A673 (cell line): Measurements from ENCODE around the gene YIF1A. TPM values are rescaled to one million over a fixed set of nuclear protein-coding genes. Genes with fewer than 3 reads are reported as not detected.
"Not testable (repeated sequence)": the region's sequence is repeated elsewhere in the genome, so short reads cannot be mapped to it uniquely, and the experiment has no call there.

Experiments
- BruUV-seq: library from RNA; stranded (reverse); fragments of 400-500 nt; replicated peaks from 2 replicates; lab custom pipeline; 2021; lab: Mats Ljungman, UMichigan
- CTCF ChIA-PET: fragments of 300-600 bp; sonication (Branson Sonifier 250); formaldehyde crosslinking; loops from one replicate; lab custom pipeline; 2022; ENCODE audit warnings: antibody characterized with exemption; lab: Charles Lee
- POLR2A ChIA-PET: fragments of 300-600 bp; sonication (Branson Sonifier 250); formaldehyde crosslinking; loops from one replicate; lab custom pipeline; 2022; ENCODE audit warnings: antibody characterized with exemption; ENCODE audit not compliant: low non-redundant PET; lab: Charles Lee
- DNase-seq: peaks from one replicate; pipeline ENCODE4 v3.0.0-alpha.2; 2015; ENCODE audit warnings: low spot score
- H3K27ac ChIP-seq: fragments of 200-600 bp; sonication (generic); 2 replicates; pipeline ENCODE4 v1.5.1; 2016; ENCODE audit warnings: mixed run types, low read depth, mild to moderate bottlenecking, mixed read lengths, antibody characterized with exemption, low read length; ENCODE audit not compliant: poor library complexity, severe bottlenecking
- H3K27me3 ChIP-seq: fragments of 200-600 bp; sonication (generic); replicated peaks from 2 replicates; pipeline ENCODE4 v1.6.1; 2017; ENCODE audit warnings: mixed run types, low read depth, mild to moderate bottlenecking, mixed read lengths, antibody characterized with exemption, low read length; ENCODE audit not compliant: insufficient read depth, poor library complexity
- H3K36me3 ChIP-seq: fragments of 200-600 bp; sonication (generic); 2 replicates; pipeline ENCODE4 v1.6.1; 2016; ENCODE audit warnings: mixed run types, mild to moderate bottlenecking, mixed read lengths, antibody characterized with exemption, low read length; ENCODE audit not compliant: insufficient read depth, poor library complexity, severe bottlenecking
- H3K4me1 ChIP-seq: fragments of 200-600 bp; sonication (generic); 2 replicates; pipeline ENCODE4 v1.6.1; 2017; ENCODE audit warnings: mixed run types, mild to moderate bottlenecking, mixed read lengths, antibody characterized with exemption, low read length; ENCODE audit not compliant: insufficient read depth, poor library complexity, severe bottlenecking
- H3K4me3 ChIP-seq: fragments of 200-600 bp; sonication (generic); 2 replicates; pipeline ENCODE4 v1.5.1; 2016; ENCODE audit warnings: low read depth, mixed run types, mild to moderate bottlenecking, mixed read lengths, low read length; ENCODE audit not compliant: poor library complexity, severe bottlenecking
- H3K9me3 ChIP-seq: fragments of 200-600 bp; sonication (generic); 2 replicates; pipeline ENCODE4 v1.6.1; 2016; ENCODE audit warnings: mixed run types, low read depth, mild to moderate bottlenecking, mixed read lengths, antibody characterized with exemption, low read length; ENCODE audit not compliant: poor library complexity, severe bottlenecking
- EZH2 ChIP-seq: fragments of 200-600 bp; sonication (generic); IDR thresholded peaks from 2 replicates; pipeline ENCODE4 v1.6.1; 2017; ENCODE audit warnings: borderline replicate concordance, low read depth, mild to moderate bottlenecking, mixed read lengths, antibody characterized with exemption, low read length; ENCODE audit not compliant: poor library complexity, severe bottlenecking
- intact Hi-C: fragments of 100-400 bp; cut with micrococcal nuclease; formaldehyde crosslinking; loops from one replicate; pipeline ENCODE4 v1.10.0; 2022; ENCODE audit not compliant: unreplicated experiment
- total RNA-seq: library from RNA; stranded (reverse); gene quantifications from 2 replicates; pipeline ENCODE4 v1.2.3, GENCODE V29; 2021
- TF ChIP-seq, protein P1 (sequence below): fragments of 300-800, 200-600 bp; sonication (generic); conservative IDR thresholded peaks from 2 replicates; pipeline ENCODE4 v1.5.1; 2017; ENCODE audit warnings: low read depth, mild to moderate bottlenecking, antibody characterized with exemption, low read length, moderate library complexity, mixed read lengths

Gene YIF1A
- total RNA-seq, 1 experiment from 2014 or later, result 125 TPM

DNA sequence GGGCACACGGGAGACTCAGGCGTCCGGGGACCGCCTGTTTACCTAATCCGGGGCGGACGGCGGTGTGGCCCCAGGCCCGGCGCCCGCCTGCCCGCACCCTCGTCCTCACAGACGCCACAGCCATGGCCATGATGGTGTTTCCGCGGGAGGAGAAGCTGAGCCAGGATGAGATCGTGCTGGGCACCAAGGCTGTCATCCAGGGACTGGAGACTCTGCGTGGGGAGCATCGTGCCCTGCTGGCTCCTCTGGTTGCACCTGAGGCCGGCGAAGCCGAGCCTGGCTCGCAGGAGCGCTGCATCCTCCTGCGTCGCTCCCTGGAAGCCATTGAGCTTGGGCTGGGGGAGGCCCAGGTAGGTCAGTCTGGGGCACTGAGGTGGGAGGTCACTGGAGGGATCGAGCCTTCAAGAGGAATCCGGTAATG lies 30.5 kb downstream of the YIF1A start:
- intact Hi-C loops, result loop anchor here (1.0 kb wide), 1 partner anchor 36 kb away; no protein-coding TSS in a partner anchor
- DNase-seq, result no peak
- H3K36me3 ChIP-seq, result peaks cover 44% of the 10 kb centered on the region
- peaks cover 12% of the 10 kb centered on the region for H3K4me1 ChIP-seq
- peak overlapping the region; percentile 99 for H3K4me3 ChIP-seq
- ChIA-PET CTCF (interaction anchor here (0.8 kb wide), 1 partner anchor 8 kb away, joined by 4 read pairs; no protein-coding TSS in a partner anchor), POLR2A (no interaction called here)
- no TSS peak for BruUV-seq
- H3K27me3 ChIP-seq, result no peaks in the 10 kb centered on the region
- H3K27ac ChIP-seq, result peak overlapping the region; percentile 73
- H3K9me3 ChIP-seq, result no peaks in the 10 kb centered on the region
- TF ChIP-seq, protein P1, sequence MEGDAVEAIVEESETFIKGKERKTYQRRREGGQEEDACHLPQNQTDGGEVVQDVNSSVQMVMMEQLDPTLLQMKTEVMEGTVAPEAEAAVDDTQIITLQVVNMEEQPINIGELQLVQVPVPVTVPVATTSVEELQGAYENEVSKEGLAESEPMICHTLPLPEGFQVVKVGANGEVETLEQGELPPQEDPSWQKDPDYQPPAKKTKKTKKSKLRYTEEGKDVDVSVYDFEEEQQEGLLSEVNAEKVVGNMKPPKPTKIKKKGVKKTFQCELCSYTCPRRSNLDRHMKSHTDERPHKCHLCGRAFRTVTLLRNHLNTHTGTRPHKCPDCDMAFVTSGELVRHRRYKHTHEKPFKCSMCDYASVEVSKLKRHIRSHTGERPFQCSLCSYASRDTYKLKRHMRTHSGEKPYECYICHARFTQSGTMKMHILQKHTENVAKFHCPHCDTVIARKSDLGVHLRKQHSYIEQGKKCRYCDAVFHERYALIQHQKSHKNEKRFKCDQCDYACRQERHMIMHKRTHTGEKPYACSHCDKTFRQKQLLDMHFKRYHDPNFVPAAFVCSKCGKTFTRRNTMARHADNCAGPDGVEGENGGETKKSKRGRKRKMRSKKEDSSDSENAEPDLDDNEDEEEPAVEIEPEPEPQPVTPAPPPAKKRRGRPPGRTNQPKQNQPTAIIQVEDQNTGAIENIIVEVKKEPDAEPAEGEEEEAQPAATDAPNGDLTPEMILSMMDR, result peak; percentile 44
- no peak for TF ChIP-seq EZH2

- H3K27me3 ChIP-seq, H3K9me3 ChIP-seq, intact Hi-C loops, H3K4me1 ChIP-seq, H3K4me3 ChIP-seq, H3K36me3 ChIP-seq, CTCF ChIA-PET, BruUV-seq, H3K27ac ChIP-seq, DNase-seq: not testable (repeated sequence)
- POLR2A ChIA-PET, result interaction anchor here (0.6 kb wide), 1 partner anchor 40 kb away, joined by 17 read pairs; no protein-coding TSS in a partner anchor
Measured at GRCh38 chr11:66253081-66253480, 35.9 kb downstream of the YIF1A start.

DNA sequence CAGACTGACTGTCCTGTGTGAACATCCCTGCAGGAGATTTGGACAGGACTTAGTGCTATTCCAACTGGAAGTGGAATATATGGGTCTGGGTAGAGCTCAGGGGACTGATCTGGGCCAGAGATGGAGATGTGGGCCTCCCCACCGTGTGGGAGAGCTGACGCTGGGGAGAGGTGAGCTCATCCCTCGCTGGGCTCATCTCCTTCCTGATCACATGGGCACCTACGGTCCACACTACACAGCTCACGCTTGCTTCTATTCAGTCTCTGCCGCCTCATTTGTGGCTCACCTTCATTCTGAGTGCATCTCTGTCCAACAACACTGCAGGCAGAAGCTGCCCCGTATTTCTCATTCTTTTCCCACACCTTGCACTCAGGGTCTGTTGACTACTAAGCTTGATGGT lies 37.1 kb downstream of the YIF1A start:
- BruUV-seq, result no TSS peak
- no peak for DNase-seq
- POLR2A ChIA-PET, result no interaction called here
- Histone ChIP-seq H3K36me3 (peaks cover 3% of the 10 kb centered on the region), H3K27me3 (no peaks in the 10 kb centered on the region), H3K4me3 (no peak overlapping the region), H3K27ac (no peak overlapping the region), H3K4me1 (peaks cover 3% of the 10 kb centered on the region), H3K9me3 (no peaks in the 10 kb centered on the region)
- CTCF ChIA-PET, result no interaction called here
- intact Hi-C loops, result no loop called here
- no peak for TF ChIP-seq EZH2
- TF ChIP-seq, protein P1, result no peak

GRCh38 chr11:66248903-66249302 lies 40.0 kb downstream of the YIF1A start:
- CTCF ChIA-PET, result no interaction called here
- Histone ChIP-seq H3K9me3 (no peaks in the 10 kb centered on the region), H3K4me3 (no peak overlapping the region), H3K27me3 (no peaks in the 10 kb centered on the region), H3K27ac (no peak overlapping the region), H3K4me1 (no peaks in the 10 kb centered on the region), H3K36me3 (peaks cover 3% of the 10 kb centered on the region)
- TF ChIP-seq, protein P1, result no peak
- no peak for TF ChIP-seq EZH2
- intact Hi-C loops, result no loop called here
- no TSS peak for BruUV-seq
- no peak for DNase-seq
- POLR2A ChIA-PET, result no interaction called here
